Non-pigmented ciliary epithelial cell (primary cell): ENCODE data around the gene ZSWIM5.
"Not testable (repeated sequence)": the region's sequence is repeated elsewhere in the genome, so short reads cannot be mapped to it uniquely, and the experiment has no call there.

Experiments
- DNase-seq: peaks from one replicate; pipeline ENCODE4 v3.0.0-alpha.2; 2010; ENCODE audit warnings: low read depth

The ZSWIM5 gene

DNA sequence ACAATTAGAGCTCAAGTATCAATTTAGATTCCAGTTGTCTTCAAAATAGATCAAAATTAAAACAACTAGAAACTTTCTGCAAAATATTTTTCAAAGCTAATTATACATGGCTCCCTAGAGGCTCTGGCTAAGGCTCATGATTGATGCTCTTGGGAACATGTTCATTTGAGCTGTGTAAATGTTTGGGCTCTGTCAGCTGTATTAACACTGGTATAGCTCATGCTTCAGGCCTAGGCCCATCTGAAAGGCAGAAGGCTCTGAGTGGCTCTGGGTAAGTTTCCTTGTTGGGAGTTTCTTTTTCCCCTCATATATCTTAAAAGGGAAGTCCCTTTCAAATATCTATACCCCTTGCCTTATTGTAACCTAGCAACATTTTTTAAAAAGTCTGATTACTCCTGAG is 113.1 kb downstream of the ZSWIM5 start:
- no peak for DNase-seq

DNA sequence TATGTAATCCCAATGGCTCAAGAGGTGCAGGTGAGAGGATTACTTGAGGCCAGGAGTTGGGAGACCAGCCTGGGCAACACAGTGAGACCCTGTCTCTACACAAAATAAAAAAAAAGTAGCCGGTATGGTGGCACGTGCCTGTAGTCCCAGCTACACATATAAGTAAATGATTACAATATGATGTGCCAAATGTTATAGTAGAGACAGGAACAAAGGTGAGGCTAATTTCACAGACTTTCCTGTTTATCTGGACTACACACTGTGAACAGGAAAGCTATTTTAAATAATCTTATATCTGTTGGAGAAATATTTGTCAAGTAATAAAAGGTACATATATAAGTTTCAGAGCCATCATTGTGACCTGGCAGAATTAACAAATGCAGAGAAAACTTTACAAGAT is 116.7 kb downstream of the ZSWIM5 start:
- DNase-seq = no peak

DNA sequence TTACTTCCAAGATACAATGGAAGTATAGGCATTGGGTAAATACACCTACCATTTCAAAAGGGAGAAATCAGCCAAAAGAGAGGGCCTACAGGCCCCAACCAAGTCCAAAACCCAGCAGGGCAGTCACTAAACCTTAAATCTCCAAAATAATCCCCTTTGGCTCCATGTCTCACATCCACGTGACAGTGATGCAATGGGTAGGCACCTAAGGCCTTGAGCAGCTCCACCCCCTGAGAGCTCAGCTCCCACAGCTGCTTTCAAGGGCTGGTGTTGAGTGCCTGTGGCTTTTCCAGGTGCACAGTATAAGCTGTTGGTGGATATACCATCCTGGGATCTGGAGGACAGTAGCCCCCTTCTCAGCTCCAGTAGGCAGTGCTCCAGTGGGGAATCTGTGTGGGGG is 121.8 kb downstream of the ZSWIM5 start:
- no peak for DNase-seq

DNA sequence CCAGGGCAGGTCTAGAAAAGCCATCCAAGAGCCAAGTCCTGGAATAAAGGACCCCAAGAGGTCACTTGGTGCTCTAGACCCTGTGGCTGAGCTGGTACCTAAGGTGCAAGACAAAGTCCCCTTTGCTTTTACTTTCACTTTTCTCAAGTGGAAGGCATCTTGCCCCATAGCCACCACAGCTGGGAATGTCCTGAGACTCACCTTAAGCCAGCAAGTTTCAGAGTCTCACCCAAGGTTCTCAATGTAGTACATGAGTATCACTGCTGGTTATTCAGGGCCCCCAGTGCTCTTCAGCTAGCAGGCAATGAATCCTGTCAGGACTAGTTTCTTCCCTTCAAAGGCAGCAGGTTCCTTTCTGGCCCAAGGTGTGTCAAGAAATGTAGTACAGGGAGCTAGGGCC is 126.9 kb downstream of the ZSWIM5 start:
- no peak for DNase-seq

DNA sequence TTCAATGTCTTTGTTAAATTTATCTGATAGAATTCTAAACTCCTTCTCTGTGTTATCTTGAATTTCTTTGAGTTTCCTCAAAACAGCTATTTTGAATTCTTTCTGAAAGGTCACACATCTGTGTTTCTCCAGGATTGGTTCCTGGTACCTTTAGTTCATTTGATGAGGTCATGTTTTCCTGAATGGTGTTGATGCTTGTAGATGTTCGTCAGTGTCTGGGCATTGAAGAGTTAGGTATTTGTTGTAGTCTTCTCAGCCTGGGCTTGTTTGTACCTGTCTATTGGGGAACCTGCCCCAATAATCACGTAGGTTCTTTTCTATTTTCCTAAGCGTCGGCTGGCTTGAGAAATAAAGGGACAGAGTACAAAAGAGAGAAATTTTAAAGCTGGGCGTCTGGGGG is 129.4 kb downstream of the ZSWIM5 start:
- DNase-seq = not testable (repeated sequence)

DNA sequence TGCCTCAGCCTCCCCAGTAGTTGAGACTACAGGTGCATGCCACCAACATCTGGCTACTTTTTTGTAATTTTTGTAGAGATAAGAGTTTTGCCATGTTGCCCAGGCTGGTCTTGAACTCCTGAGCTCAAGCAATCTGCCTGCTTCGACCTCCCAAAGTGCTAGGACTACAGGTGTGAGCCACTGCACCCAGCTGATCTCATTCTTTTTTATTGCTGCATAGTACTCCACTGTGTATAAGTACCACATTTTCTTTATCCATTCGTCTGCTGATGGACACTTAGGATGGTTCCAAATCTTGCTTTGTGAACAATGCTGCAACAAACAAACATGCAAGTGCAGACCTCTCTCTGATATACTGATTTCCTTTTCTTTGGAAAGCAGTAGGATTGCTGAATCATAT is 134.8 kb downstream of the ZSWIM5 start:
- DNase-seq = no peak

DNA sequence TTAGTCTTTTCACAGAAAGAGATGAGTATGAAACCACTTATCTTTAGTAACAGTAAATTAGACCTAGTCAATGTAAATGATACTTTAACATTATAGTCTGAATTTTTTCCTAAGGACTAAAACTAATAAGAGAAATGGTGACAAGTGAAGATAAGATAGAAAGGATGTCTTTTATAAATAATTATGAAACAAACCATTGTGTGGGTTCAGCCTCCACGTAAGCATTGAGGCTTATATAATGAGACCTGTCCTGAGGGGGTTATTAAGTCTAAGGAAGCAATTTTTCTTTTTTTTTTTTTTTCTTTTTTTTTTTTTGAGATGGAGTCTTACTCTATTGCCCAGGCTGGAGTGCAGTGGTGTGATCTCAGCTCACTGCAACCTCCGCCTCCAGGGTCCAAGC is 138.6 kb downstream of the ZSWIM5 start:
- DNase-seq = no peak

DNA sequence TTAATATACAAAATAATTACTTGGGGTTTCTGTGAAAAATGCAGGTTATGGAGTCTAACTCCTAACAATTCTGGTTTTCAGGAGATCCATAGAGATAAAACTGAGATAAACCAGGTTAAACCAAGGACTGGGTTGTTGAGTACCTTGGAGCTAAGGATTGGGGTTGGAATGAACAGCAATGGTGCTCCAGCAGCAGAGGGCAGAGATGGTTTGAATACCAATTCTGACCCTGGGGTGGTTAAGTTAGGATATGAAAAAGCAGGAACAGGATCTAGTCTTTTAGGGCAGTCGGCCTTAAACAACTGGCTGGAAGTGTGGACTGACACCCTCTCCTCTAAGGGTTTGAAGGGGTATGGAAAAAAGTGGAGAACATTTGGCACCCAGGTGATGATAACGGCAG is 141.3 kb downstream of the ZSWIM5 start:
- DNase-seq = no peak

DNA sequence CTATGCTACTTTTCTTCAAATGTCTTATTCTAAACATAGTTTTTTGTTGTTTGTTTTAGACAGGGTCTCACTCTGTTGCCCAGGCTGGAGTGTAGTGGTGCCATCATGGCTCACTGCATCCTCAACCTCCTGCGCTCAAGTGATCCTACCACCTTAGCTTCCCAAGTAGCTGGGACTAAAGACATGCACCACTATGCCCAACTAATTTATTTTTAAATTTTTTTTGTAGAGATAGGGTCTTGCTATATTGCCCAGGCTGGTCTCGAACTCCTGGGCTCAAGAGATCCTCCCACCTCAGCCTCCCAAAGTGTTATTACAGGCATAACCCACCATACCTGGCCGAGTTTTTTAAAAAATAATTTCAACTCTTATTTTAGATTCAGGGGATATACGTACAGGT is 143.9 kb downstream of the ZSWIM5 start:
- DNase-seq = not testable (repeated sequence)

DNA sequence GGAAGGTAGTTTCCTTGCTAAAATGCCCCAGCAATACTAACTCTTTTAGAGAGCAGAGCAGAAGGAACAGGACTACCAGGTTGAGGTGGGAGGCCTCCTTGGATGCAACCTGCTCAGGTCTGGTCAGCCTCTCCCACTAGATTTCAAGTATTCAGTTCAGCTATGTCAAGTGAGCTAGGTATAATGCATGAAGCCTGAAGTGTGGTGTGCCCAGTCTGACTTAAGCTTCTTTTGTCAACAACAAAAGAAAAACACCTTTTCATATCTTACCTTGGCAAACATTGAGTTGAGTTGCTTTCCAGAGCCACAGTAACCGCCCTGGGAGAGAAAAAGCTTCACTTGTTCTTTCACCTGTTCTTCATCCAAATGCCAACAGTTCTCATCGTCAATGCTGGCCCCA is 146.6 kb downstream of the ZSWIM5 start:
- no peak for DNase-seq

DNA sequence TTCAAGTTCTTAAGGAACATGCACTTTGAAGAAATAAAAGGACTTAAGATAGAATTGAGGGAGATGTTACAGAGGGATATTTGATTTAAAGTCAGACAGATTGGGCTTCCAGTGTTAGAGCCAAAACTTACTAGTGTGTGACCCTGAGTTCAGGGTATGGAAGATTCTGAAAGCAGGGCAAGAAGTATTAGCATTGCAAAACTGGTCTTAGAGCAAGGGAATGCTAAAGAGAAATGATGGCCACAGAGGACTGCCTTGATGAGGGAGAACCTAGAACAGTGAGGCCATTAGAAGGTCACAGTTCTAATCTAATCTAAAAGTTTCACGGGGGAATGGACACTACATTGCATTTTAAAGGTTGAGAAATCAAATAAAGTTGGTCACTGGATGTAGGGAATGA is 148.9 kb downstream of the ZSWIM5 start:
- no peak for DNase-seq

DNA sequence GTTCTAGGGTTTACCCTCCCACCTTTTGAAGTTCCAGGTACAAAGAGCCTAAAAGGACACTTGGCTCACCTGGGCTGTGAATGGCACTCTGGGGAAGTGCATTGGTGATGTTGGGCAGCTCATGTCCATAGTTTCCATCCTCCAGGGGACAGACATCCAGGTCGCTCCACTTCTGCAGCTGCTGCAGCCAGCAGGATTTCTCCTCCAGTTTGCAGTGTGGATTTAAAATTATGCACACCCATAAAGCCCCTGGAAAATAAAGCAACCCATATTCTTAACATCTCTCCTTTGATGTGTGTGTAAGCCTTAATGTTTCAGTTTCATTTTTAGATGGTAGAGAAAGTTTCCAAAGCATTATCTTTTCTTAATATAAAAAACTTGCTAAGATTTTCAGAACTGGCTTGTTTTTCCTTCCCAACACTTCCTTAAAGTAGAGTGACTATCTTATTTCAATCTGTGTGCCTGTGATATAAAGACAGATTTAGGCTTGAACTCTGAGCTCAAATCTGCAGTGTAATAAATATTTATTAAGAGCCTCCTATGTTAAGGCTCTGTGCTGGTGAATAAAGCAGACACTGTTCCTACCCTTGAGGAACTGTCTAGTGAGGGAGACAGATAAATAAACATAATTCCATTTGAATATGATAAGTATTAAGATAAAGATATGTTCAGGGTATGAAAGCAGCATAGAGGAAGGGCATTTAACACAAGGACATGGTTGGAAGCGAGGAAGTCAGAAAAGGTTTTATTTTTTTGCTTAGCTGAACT is 155.2 kb downstream of the ZSWIM5 start:
- DNase-seq = no peak

DNA sequence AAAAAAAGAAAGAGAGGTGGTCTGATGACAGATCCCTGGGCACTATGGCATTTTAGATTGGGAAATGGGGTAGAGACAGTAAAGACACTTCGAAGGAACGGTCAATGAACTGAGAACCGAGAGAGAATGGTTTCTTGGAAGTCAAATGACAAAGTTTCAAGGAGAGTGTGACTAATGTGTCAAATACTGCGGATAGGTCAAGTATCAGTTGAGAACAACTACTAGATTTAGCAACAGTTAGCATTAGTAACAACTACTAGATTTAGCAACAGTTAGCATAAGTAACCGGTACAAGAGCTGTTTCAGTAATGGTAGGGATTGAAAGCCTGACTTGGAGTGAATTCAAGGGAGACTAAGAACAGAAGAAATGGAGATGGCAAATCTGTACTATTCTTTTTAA is 159.4 kb downstream of the ZSWIM5 start:
- DNase-seq = no peak

DNA sequence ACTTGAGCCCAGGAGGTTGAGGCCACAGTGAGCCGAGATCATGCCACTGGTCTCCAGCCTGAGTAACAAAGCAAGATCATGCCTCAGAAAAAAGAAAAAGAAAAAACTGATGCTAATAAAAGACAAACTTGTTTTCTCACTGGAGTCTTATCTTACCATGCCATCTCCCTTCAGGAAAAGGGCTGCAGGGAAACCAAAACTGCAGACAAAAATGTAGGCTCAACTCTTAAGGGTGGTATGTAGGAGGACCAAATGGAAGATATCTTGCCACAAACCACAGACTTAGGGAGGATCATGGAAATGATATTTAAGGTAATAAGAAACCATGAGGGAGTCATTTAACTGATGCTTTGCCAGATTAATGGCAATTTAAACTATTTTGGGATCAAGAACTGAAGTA is 161.5 kb downstream of the ZSWIM5 start:
- DNase-seq = no peak

DNA sequence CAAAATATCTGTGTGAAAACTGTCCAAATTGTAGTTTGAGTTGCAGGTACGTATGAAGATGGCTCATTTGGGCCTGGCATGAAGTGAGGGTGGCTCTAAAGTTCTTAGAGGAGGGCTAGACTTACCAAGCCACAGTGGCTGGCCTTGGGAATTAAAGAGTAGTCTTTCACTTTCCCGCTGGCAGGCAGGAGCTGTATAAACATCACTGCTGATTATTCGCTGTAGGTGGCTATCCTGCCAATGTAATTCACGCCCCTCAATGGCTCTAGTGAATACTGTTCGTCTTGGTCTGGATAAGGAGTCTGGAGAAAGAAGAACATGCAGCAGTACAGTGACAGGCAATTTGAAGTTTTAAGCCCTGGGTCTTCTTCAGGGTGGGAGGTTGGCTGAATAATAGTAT is 163.3 kb downstream of the ZSWIM5 start:
- DNase-seq = no peak

DNA sequence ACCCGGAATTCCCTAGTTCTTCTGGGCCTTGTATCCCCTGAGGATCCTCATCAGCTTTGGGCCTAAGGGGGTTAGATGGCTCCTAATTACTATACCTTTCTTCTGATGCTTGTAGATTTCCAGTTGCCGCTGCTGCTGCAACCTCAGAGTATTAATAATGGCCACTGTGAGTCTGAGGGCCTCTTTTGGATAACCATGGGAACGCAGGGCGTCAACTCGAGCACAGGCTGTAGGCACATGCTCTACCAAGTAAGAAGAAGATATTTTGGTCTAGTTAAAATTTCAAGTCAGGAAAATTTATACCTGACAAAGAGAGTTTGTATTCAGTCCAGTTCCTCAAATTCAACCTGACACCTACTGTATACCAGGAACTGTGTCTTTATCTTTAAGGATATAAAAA is 166.1 kb downstream of the ZSWIM5 start:
- DNase-seq = no peak

DNA sequence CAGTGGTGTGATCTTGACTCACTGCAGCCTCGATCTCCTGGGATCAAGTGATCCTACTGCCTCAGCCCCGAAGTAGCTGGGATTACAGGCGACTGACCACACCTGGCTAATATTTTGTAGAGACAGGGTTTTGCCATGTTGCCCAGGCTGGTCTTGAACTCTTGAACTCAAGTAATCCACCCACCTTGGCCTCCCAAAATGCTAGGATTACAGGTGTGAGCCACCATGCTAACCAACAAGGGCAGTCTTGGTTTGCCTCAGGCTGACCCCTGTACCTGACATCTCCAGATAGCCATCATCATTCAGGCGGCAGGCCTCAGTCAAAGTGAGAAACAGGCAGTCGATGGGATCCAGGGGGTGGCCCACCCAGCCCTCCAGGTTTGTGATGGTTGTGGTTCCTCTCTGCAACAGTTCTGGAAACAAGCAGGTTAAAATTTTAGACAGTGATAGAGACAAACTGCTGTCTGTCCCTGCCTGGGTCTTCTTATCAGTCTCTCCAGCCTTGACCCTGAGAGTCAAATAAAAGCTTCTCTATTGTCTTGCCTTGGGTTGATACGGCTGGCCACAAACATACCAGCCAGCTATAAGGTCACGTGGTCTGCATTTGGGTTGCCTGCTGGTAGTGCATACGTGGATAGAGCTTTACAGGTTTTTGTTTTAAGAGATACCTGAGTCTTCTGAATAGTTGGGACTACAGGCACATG is 167.6 kb downstream of the ZSWIM5 start:
- DNase-seq = no peak

DNA sequence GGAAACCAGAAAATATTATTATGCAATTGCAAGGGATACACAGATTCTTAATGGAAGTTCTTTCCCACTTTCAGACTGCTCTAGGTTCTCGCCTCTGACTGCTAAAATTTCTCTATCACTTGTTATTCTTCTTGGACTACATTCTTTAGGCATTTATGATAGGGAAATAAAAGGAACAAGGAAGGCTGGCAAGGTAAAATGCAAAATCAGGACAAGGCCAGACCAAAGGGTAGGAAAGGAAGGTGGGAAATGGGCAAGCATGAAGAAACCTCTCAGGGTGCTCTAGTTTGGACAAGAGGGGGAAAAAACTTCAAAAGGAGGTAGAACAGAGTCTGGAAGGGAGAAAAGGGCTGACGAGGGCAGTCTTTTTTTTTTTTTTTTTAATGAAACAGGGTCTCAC is 168.2 kb downstream of the ZSWIM5 start:
- DNase-seq = no peak

DNA sequence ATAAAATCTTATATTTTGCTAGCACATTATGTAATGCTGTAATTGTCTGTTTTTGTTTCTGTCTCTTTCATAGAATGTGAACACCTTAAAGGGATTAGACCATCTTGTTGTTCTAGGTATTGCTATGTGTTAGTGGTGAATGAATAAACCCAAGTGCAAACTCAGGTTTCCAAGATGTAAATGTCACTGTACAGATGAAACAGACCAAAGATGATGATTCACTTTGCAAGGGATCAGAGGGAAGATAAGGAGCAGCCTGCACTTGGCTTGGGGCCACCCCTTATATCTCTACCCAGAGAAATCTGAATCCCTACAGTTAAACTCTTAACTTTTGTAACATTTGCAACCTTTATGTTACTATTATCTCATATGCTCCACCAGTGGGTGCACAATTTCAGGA is 168.9 kb downstream of the ZSWIM5 start:
- DNase-seq = no peak

DNA sequence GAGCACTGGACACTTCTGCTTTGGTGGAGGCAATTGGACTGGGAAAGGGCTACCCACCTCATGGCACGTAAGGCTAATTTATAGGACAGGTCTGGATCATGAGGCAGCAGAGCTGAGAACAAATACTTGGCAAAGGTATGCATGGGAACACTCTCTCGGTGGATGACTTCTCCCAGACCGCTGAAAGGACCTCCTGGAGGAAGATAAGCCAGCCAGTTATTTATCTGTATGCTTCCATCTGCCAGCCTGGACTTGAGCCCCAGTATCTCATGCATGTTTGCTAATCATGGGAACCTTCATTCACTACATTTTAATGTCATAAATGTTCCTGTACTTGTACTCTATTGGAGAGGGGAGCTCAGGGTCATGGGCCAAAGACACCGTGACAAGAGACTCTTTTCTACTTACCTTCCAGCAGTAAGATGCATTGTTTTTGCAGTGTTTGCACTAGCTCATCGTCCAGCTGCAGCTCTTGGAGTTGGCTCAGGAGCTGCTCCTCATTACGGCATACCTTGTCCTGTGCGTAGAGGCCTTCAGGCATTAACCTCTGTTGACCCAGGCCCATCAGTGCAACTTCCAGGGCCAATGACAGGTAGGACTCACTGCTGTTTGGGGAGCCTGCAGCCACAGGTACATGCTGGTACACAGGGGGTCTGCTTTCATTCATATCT is 170.6 kb downstream of the ZSWIM5 start:
- no peak for DNase-seq

DNA sequence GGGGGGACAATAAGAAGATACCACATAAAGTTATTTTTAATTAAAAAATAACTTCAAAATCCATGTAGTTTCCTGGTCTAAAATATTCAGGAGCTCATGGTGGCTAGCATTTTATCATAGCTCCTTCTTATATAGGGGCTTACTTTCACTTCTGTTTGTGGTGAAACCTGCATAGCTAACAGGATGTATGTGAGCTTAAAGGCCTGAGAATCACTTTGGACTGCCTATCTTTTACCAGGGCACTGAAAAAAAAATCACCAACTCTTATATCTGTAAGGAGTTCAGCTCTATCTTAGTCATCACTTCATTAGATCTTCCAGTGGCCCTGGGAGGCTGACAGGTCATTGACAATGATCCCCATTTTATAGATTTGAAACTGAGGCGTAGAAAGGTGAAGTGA is 173.0 kb downstream of the ZSWIM5 start:
- DNase-seq = no peak

DNA sequence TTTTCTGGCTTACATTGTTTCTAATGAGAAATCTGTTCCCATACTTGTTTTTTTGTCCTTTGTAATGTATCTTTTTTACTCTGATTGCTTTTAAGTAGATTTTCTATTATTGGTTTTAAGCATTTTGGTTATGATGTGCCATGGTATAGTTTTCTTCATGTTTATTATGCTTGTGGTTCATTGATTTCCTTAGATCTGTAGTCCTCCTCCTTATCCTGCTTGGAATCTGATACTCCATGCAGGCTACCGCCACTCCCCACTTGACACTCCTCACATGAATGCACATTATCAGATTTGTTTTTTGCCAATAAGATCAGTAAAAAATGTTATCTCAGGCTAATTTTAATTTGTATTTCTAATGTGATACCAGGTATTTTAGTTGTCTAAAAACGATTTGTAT is 173.6 kb downstream of the ZSWIM5 start:
- DNase-seq = no peak

DNA sequence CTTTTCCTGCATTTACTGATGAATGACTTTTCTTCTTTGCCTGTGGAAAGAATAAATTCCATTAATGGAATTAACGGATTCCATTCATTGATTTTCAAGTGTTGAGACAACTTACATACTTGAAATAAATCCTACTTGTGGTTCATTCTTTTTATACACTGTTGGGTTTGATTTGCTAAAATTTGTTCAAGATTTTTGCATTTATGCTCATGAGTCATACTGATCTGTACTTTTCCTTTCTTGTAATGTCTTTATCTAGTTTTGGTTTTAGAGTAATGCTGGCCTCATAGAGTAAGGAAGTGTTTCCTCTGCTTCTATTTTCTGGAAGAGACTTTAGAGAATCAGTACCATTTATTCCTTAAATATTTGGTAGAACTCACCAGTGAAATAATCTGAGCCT is 180.0 kb downstream of the ZSWIM5 start:
- DNase-seq = no peak
